ENCODE data around the gene CCN5. TPM values are rescaled to one million over a fixed set of nuclear protein-coding genes. Genes with fewer than 3 reads are reported as not detected.

The CCN5 gene
- total RNA-seq, 2 donors from 2014 or later, result not detected

GRCh38 chr20:44754554-44754953 is 39.4 kb downstream of the CCN5 start:
- Mint-ChIP-seq H3K4me1 (no peaks in the 10 kb centered on the region), H3K9me3 (no peaks in the 10 kb centered on the region), H3K27ac (no peak overlapping the region), H3K36me3 (ENCODE audit: low read depth) (no peaks in the 10 kb centered on the region), H3K4me3 (no peak overlapping the region), H3K27me3 (ENCODE audit: insufficient read depth) (peaks cover 17% of the 10 kb centered on the region)
- Histone ChIP-seq H3K9ac (ENCODE audit: extremely low read depth, low read length, poor library complexity, severe bottlenecking) (no peak overlapping the region), H3K4me1 (ENCODE audit: control insufficient read depth, insufficient read depth, low read length) (peaks cover 4% of the 10 kb centered on the region), H3K27me3 (ENCODE audit: control insufficient read depth, insufficient read depth, low read length, poor library complexity, severe bottlenecking) (no peaks in the 10 kb centered on the region), H3K27ac (ENCODE audit: low read depth, low read length) (no peak overlapping the region), H3K4me3 (ENCODE audit: low read length) (no peak overlapping the region), H3K9me3 (ENCODE audit: control insufficient read depth, low read length) (no peaks in the 10 kb centered on the region), H3K36me3 (ENCODE audit: control insufficient read depth, insufficient read depth, low read length) (no peaks in the 10 kb centered on the region)
- 73 to 86% methylated on average over 3 to 7 of the region's 7 CpGs for WGBS, 2 experiments (ENCODE audit: insufficient coverage in 1 of 2, insufficient read length in 1 of 2)
- TF ChIP-seq, protein P1, sequence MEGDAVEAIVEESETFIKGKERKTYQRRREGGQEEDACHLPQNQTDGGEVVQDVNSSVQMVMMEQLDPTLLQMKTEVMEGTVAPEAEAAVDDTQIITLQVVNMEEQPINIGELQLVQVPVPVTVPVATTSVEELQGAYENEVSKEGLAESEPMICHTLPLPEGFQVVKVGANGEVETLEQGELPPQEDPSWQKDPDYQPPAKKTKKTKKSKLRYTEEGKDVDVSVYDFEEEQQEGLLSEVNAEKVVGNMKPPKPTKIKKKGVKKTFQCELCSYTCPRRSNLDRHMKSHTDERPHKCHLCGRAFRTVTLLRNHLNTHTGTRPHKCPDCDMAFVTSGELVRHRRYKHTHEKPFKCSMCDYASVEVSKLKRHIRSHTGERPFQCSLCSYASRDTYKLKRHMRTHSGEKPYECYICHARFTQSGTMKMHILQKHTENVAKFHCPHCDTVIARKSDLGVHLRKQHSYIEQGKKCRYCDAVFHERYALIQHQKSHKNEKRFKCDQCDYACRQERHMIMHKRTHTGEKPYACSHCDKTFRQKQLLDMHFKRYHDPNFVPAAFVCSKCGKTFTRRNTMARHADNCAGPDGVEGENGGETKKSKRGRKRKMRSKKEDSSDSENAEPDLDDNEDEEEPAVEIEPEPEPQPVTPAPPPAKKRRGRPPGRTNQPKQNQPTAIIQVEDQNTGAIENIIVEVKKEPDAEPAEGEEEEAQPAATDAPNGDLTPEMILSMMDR (conservative IDR thresholded peaks at IDR 0.05), result no peak
- DNase-seq, result no peak

- H3K36me3 Mint-ChIP-seq (ENCODE audit: low read depth), result no peaks in the 10 kb centered on the region
- H3K27me3 ChIP-seq (ENCODE audit: control insufficient read depth, insufficient read depth, low read length, poor library complexity, severe bottlenecking), result no peaks in the 10 kb centered on the region
- peaks cover 4% of the 10 kb centered on the region for H3K27me3 Mint-ChIP-seq (ENCODE audit: insufficient read depth)
- H3K9ac ChIP-seq (ENCODE audit: extremely low read depth, low read length, poor library complexity, severe bottlenecking), result no peak overlapping the region
- H3K4me1 ChIP-seq (ENCODE audit: control insufficient read depth, insufficient read depth, low read length), result peaks cover 4% of the 10 kb centered on the region
- H3K27ac Mint-ChIP-seq, result no peak overlapping the region
- H3K4me3 Mint-ChIP-seq, result no peak overlapping the region
- H3K9me3 ChIP-seq (ENCODE audit: control insufficient read depth, low read length), result no peaks in the 10 kb centered on the region
- no peak for DNase-seq
- TF ChIP-seq, protein P1 (conservative IDR thresholded peaks at IDR 0.05), result peak; percentile 32
- H3K4me3 ChIP-seq (ENCODE audit: low read length), result no peak overlapping the region
- H3K9me3 Mint-ChIP-seq, result no peaks in the 10 kb centered on the region
- H3K36me3 ChIP-seq (ENCODE audit: control insufficient read depth, insufficient read depth, low read length), result no peaks in the 10 kb centered on the region
- WGBS, 2 experiments (ENCODE audit: insufficient coverage in 1 of 2, insufficient read length in 1 of 2), result 82 to 92% methylated on average over 9 to 18 of the region's 18 CpGs
- H3K27ac ChIP-seq (ENCODE audit: low read depth, low read length), result no peak overlapping the region
- H3K4me1 Mint-ChIP-seq, result no peaks in the 10 kb centered on the region
Observed at GRCh38 chr20:44756011-44756688, 41.0 kb downstream of the CCN5 start.

DNA sequence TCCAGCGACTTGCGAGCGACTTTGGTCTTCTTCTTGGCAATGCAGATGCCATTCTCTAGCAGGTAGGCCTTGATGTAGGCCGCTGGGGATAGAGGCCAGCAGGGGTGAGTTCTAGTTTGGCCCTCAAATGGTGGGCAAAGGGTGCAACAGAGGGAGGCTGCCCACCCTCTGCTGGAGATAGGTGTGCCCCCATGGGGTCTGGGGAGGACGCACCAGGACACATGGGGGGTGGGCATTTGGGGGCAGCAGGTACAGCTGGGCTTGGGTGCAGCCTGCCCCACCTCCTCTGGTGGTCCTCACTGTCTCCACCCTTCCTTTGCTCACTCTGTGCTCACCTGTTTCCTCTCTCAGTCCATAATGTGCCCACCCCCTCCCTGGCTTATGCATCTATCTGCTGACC is 41.8 kb downstream of the CCN5 start:
- no peak overlapping the region for H3K9ac ChIP-seq (ENCODE audit: extremely low read depth, low read length, poor library complexity, severe bottlenecking)

More for the DNA sequence above, 41.8 kb downstream of the CCN5 start:
- Histone ChIP-seq H3K27ac (ENCODE audit: low read depth, low read length) (no peak overlapping the region), H3K4me1 (ENCODE audit: control insufficient read depth, insufficient read depth, low read length) (peaks cover 4% of the 10 kb centered on the region), H3K9me3 (ENCODE audit: control insufficient read depth, low read length) (no peaks in the 10 kb centered on the region), H3K27me3 (ENCODE audit: control insufficient read depth, insufficient read depth, low read length, poor library complexity, severe bottlenecking) (no peaks in the 10 kb centered on the region), H3K36me3 (ENCODE audit: control insufficient read depth, insufficient read depth, low read length) (no peaks in the 10 kb centered on the region), H3K4me3 (ENCODE audit: low read length) (no peak overlapping the region)
- Mint-ChIP-seq H3K9me3 (no peaks in the 10 kb centered on the region), H3K27me3 (ENCODE audit: insufficient read depth) (no peaks in the 10 kb centered on the region), H3K36me3 (ENCODE audit: low read depth) (no peaks in the 10 kb centered on the region), H3K27ac (no peak overlapping the region), H3K4me3 (no peak overlapping the region), H3K4me1 (peaks cover 5% of the 10 kb centered on the region)
- DNase-seq, result no peak
- TF ChIP-seq, protein P1 (conservative IDR thresholded peaks at IDR 0.05), result no peak
- WGBS, 2 experiments (ENCODE audit: insufficient coverage in 1 of 2, insufficient read length in 1 of 2), result 96% methylated on average over 4 to 5 of the region's 5 CpGs
